Skin epidermis (tissue), 12 donors: ENCODE measurements around the gene HDLBP.

ENCODE experiments used
- H3K27ac ChIP-seq, 21 experiments: fragments of 200-600 bp; sonication (generic) in 11 of 21; one replicate each; pipeline ENCODE4 v1.5.0; 2020; ENCODE audit warnings: mild to moderate bottlenecking in 3 of 21, inconsistent platforms in 2 of 21, moderate library complexity in 2 of 21
- H3K4me3 ChIP-seq, 7 experiments: fragments of 200-600 bp; sonication (generic) in 2 of 7; one replicate each; pipeline ENCODE4 v1.5.0; 2020; ENCODE audit warnings: inconsistent platforms in 2 of 7, mild to moderate bottlenecking in 2 of 7, moderate library complexity in 1 of 7

The HDLBP gene

DNA sequence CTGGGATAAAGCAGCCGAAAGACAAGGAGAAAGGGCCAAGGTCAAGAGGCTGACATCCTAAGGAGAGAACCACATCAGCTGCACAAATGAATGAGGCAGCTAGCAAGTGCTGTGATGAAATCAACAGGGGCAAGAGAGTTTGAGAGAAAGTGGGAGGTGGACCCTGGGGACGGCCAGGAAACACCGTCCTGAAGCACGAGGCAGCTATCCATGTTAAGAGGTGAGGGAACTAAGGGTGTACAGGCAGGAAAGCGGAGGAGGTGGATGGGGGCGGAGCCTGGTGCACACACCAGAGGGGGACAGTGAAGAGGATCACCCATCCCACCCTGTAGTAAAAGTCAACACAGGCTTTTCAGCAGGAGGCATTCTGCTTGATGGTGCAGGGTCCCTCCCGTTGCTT is 52.4 kb downstream of the HDLBP start:
- no peak overlapping the region for H3K27ac ChIP-seq
- H3K4me3 ChIP-seq, result no peak overlapping the region

DNA sequence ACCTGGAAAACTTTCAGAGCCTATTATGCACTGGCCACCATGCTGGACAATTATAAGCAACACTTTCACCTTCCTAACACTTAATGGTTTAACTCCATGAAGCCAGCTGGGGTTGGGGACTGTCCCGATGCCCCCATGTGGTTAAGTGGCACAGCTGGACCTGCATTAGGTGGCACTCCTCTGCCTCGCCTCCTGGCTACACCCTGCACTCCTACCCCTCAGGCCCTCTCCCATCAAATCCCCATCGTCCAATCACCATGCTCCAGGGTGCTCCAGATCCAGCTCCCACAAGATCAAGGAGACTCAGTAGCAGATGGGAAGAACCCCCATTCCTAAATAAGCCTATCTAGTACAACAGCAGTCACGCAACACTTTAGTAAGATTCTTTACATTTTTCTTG is 53.8 kb downstream of the HDLBP start:
- no peak overlapping the region for H3K27ac ChIP-seq
- H3K4me3 ChIP-seq, result no peak overlapping the region

DNA sequence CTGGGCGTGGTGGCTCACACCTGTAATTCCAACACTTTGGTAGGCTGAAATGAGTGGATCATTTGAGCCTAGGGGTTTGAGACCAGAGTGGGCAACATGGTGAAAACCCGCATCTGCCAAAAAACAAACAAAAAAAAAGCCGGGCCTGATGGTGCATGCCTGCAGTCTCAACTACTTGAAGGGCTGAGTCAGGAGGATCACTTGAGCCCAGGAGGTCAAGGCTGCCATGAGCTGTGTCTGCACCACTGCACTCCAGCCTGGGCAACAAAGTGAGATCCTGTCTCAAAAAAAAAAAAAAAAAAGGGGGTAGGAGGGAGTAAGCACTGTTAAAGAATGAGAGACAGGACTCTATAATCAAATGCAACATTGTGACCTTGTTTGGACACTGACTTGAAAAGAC is 54.6 kb downstream of the HDLBP start:
- Histone ChIP-seq H3K27ac (no peak overlapping the region), H3K4me3 (no peak overlapping the region)

DNA sequence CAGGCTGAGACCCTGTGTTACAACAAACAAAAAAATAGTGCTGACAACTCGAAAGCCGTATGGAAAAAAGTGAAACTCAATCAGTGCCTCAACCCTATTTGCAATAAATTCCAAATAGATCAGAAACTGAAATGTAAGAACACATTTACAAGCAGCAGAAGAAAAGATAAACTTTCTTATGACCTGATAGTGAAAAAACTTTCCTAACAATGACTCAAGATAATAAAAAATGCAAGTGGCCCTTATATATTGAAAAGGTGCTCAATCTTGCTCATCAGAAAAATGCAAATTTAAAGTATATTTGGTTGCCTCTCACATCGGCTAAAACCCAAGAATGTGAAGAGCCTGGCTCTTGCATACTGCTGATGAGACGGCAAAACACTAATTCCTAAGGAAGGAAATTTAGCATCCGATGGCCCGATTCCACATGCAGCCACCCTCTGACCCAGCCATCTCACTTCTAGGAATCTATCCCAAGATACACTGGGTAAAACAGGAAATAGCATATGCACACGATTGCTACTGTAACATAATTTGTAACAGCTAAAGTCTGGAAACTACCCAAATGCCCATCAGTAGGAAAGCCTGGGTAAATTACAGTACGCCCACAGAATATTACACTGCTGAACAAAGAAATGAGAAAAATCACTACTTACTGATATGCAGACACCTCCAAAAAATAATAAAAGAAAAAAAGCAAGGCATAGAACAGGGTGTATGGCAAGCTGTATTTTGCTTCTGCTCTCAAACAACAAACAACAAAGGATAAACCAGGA is 56.8 kb downstream of the HDLBP start:
- H3K4me3 ChIP-seq, result no peak overlapping the region
- no peak overlapping the region for H3K27ac ChIP-seq

DNA sequence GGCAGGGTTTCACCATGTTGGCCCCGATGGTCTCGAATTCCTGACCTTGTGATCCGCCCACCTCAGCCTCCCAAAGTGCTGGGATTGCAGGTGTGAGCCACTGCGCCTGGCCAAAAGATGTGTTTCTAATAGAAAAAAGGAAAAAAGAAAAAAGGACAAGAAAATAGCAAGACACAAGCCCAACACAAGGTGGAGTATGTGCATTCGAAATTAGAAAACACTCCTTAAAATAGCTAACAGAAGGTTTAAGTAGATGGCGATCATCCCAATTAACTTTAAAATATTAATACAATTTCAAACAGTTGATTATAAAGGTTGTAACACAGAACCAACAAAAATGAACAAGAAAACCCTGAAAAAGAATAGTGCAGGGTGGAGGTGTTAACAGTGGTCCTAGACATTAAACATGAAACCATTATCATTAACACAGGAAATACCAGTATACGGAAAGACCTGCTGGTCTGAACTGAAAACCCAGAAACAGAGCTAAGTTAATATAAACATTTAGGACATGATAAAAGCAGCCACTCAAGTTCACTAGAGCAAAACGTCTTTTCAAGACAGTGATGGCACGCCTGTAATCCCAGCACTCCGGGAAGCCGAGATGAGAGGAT is 57.9 kb downstream of the HDLBP start:
- H3K4me3 ChIP-seq, result no peak overlapping the region
- H3K27ac ChIP-seq, result no peak overlapping the region

DNA sequence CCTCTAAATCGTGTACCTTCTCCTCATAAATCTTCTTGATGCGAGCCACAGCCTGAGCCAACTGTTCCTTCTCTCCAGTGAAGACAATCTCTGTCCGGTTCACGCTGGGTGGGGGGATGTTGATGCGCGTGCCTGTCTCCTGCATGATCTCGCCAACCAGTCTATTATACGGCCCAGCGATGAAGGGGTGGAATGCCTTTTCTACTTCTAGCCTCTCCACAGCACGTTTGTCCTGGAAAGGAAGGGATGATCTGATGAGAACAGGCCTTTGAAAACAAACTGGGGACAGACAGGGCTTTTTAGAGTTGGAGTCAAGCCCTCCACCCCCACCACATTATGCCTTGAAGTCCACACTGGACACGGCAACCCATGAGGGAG is 59.3 kb downstream of the HDLBP start:
- no peak overlapping the region for H3K27ac ChIP-seq

DNA sequence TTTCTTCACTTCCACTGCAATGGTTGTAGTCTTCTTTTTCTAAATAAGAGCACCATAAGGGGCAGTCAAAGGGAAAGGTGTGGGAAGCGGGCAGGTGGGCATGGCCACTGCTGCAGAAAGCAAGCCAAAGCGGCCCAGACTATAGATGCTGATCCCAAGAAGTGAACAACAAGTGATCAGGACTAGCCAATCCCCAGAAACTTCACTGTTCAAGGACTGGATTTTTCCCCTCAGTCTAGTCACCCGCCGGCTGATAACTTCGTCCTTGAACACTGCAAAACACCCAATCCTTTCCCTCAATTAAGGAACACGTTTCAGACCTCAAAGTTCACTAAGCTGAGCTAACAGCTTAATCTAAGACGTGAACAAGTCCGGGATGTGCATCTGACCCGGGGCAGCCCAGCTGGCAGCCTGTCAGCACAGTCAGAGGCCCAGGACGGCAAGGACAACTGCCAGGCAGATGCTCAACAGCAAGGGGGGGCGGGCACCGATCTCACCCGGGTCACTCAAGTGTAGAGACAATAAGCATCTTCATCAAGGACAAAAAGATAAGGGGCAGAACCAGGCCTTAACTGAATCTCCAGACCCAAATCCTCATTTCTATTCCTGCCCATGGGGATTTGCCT is 59.8 kb downstream of the HDLBP start:
- Histone ChIP-seq H3K27ac (no peak overlapping the region), H3K4me3 (no peak overlapping the region)

More for the DNA sequence above, 59.3 kb downstream of the HDLBP start:
- H3K4me3 ChIP-seq, result no peak overlapping the region

DNA sequence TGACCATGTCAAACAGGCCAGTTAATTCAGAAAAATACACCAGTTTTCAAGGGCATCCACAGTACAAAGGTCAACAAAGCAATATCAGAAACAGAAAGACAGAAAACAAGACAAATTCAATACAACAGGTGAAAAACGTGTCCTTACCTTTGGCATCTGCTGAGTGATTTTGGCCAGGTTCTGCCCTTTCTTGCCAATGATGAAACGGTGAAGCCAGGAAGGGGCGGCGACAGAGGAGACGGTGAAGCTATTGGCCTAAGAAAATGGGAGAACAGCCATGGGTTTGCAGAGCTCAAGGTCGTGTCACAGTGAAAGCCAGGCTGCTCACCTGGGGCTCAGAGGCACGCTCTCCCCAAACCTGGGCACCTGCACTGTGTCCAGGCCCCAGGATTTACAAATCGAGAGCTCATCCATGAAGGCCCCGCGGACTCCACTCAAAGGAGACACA is 60.5 kb downstream of the HDLBP start:
- H3K4me3 ChIP-seq, result no peak overlapping the region
- no peak overlapping the region for H3K27ac ChIP-seq

DNA sequence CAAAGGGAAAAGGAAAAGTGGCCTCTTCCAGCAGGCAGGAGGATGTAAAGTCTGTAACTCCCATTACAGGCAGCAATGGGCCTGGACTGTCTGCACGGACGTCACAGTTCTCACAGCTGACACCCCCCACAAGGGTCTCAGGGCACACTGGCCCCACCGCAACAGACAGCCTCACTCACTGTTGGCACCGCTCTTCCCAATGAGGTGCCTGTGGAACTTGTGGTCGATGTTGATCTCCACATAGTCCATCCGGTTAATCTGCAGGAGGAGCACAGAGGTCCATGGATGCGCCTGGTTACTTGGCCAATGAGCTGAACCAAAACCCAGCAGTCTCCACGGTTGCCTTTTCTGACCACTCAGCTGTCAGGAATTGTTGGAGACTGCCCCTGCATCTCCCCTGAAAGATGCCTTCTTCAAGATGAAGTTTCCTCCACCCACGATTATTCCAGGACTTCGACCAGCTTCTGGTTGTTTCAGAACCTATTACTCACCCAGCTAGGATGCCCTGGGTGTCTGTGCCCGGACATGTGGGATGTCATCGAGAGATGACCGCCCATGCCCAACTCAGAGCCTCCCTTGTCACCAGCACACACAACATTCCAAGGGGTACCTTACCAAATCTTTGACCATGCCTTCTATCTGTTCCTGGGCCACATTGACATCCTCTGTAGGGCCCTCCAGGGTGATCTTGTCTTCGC is 62.5 kb downstream of the HDLBP start:
- Histone ChIP-seq H3K27ac (no peak overlapping the region), H3K4me3 (no peak overlapping the region)

DNA sequence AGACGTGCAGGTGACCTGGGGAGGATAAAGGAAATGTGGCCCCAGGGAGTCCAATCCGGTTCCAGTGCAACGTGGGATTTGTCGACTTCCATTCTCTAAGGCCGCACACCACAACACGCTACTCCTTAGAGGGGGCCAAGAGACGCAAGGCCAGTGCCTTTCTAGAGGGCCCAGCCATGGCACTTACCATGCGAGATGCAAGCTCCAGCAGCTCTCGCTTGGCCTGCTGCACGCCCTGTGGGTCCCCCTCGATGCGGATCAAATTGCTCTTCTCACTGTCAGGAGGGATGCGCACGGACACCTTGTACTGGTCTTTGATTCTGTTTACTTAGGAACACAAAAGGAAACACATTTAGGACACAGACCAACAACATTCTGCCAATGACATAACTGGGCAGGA is 65.8 kb downstream of the HDLBP start:
- Histone ChIP-seq H3K4me3 (no peak overlapping the region), H3K27ac (no peak overlapping the region)

DNA sequence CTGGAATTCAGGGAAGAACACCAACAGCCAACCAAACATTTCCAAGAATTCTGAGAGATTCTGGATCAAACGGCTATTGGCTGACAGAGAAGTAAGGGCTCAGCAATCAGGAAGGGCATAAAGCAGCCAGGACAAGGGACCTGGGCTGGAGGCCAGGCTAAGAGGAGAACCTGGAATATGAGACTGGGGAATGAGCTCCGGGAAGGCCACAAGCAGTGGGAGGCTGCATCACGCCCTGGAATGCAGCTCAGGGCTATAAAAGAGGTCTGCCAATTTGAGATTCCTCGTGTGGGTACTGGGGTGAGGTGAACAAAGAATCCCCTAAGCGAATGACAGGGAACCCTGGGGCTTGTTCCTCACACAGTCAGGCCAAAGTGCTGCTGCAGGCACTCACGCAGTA is 66.6 kb downstream of the HDLBP start:
- Histone ChIP-seq H3K4me3 (no peak overlapping the region), H3K27ac (no peak overlapping the region)

DNA sequence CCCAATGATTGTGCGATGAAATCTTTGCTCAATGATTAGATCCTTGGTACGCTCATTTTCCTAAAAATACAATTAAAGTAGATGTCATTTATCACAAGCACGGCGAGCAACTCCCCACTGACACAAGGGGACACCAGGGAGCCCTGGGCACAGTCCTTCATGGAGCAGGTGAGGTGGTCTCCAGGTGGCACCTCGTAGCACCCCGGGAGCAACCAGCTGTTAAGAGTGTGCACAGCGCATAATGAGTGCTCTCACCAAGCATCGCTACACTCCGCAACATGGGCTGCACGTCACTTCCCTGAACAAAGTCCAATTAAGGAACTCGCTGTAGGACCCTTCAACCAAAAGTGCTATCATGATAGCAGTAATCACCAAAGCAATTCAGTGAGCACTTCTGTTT is 67.2 kb downstream of the HDLBP start:
- Histone ChIP-seq H3K27ac (no peak overlapping the region), H3K4me3 (no peak overlapping the region)

DNA sequence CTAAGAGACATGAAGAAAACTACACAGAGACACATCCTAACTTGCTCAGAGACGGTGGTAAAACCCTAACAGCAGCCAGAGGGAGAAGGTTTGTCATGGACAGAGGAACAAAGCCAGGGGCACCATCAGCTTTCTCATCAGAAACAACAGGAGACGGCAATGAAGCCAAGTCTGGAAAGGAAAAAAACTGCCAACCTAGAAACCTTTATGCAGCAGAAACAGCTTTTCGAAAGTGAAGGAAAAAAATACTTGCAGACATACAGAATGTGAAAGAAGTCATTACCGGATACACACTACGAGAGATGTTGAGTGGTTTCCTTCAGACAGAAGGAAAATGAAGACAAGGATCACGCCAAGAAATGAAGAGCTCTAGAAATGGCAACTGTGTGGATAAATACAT is 71.1 kb downstream of the HDLBP start:
- H3K27ac ChIP-seq, result no peak overlapping the region
- H3K4me3 ChIP-seq, result no peak overlapping the region

DNA sequence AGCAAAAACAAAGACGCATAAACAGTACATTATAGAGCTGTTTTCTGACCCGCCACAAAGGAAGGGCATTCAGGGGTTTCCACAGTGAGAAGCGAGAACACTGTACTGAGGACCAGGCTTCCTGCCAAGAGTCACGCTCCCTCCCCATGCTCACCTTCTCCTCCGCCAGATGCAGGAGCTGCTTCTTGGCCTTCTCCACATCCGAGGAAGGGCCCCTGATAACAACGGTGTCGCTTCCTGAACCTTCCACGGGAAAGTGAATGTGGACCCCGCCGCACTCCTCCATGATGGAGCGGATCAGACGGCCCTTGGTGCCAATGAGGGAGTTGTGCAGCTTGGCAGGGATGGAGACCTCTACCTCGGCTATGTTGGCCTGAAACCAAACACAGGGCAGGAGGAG is 73.2 kb downstream of the HDLBP start:
- Histone ChIP-seq H3K27ac (no peak overlapping the region), H3K4me3 (no peak overlapping the region)

DNA sequence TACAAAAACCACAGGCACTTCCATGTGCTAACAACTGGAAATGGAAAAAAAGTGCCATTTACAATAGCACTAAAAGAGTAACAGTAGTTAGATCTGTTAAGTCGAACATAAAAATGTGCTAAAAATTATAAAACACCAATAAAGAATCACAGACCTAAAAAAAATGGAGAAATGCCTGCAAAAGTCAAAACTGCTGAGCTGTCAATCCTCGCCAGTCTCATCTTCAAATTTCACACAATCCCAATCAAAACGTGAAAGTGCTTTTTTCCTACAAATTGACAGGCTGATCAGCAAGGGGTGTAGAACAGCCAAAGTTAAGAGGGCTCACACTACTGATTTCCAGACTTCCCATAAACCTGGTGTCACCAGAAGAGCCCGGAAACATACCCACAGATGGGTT is 73.8 kb downstream of the HDLBP start:
- H3K4me3 ChIP-seq, result no peak overlapping the region
- no peak overlapping the region for H3K27ac ChIP-seq

DNA sequence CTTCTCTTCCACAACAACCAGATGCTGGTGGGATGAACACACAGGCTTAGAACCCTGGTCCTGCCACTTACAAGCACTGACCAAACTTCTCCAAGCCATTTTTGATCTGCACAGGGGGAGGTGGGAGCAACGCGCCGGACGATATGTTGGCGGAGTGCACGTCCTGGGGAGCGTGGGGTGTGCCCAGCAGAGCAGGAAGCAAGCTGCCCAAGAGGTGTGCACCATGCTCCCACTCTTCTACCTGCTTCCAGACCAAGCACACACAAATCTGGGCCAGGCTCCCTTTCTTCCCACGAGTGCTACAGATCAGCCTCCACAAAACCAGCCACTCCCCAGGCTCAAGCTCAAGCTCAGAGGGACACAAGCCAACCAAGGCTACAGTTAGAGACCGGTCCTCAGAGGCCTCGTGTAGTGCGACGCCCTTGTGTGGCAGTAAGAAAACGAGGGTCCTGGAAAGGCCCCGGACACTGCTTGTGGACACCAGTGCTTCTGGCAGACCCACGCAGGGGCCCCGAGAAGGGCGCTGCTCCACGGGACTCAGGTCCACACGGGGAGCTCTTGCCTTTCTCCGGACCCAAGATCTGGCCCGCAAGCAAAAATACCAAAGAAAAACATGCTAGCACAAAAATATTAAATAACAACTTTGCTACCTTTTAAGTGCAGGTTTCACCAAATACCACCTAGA is 75.0 kb downstream of the HDLBP start:
- Histone ChIP-seq H3K27ac (no peak overlapping the region), H3K4me3 (no peak overlapping the region)

DNA sequence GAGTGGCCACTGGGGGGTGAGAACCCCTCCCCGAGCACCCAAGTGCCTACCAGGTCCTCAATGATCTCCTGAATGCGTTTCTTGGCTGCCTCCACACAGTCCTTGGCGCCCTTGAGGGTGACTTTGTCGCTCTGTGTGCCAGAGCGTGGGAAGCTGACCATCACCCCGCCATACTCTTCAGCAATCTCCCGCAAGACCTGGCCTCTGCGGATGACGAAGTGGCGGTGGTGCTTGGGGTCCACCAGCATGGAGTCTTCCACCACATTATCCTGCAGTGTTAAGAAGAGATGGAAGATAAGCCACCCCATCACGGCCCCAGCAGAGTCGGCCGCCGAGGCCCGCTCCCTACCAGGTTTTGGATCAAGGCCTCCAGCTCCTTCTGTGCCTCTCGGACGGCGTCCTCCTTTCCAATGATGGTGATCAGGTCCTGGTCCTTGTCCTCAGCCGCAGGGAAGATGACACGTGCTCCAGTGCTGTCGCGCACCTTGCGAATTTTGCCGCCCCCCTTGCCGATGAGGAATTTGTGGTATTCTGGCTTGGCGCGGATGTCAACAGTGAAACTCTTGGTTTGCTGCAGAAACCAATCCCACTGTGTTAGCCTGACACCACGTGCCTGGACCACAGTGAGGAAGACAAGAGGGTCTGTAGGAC is 75.8 kb downstream of the HDLBP start:
- Histone ChIP-seq H3K27ac (no peak overlapping the region), H3K4me3 (no peak overlapping the region)

DNA sequence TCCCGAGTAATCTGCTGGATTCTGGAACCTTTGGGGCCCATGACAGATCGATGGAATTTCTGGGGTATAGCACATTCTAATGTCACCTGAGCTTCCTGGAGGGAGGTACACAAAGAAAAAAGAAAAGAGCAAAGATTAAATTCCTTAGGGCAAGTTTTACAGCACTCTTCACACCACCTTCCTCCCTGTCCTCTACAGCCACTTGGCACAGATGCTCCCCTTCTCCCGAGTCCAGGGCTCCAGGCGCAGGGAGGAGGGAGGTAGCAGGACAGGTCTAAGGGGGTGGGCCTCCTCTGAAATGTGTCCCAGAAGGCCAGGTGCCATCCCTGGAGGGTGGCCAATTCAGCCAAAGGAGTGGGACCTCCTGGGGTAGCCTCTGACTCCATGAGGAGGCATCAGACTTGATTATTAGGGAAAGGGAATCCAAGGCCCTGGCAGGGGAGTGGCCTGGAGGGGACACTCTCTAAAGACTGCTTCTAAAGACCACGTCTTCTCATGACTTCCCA is 76.7 kb downstream of the HDLBP start:
- H3K4me3 ChIP-seq, result no peak overlapping the region

DNA sequence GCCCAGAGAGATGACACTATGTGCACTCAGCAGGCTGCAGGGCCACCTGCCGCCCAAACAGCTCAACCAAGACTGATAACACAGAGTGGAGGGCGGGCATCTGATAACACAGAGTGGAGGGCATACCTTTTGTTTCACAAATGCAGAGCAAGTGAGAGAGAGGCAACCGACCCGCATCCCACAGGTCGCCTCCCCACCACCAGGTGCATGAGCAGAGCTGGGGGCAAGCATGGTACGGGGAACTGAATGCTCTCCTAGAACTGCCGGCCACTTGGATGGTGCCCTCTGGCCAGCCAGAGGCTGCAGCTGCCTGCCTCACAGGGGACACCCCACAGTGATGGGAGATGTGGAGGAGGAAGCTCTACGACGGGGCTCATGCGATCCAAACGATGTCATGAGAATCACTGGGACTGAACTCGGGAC is 77.5 kb downstream of the HDLBP start:
- Histone ChIP-seq H3K27ac (no peak overlapping the region), H3K4me3 (no peak overlapping the region)

More for the DNA sequence above, 76.7 kb downstream of the HDLBP start:
- no peak overlapping the region for H3K27ac ChIP-seq
